Parathyroid adenoma (tissue), 2 donors: ENCODE measurements around the gene CCDC178.

Experiments used
- H2AFZ ChIP-seq: fragments of 300-600 bp; sonication (generic); one replicate; pipeline ENCODE4 v1.7.0; 2017; ENCODE audit warnings: antibody characterized with exemption, mild to moderate bottlenecking
- H3K27ac ChIP-seq: fragments of 300-600 bp; sonication (generic); one replicate; pipeline ENCODE4 v1.7.0; 2017
- H3K27me3 ChIP-seq: fragments of 300-600 bp; sonication (generic); one replicate; pipeline ENCODE4 v1.7.0; 2017; ENCODE audit warnings: low read length; ENCODE audit not compliant: control insufficient read depth, insufficient read depth
- H3K36me3 ChIP-seq: fragments of 300-600 bp; sonication (generic); one replicate; pipeline ENCODE4 v1.7.0; 2017; ENCODE audit warnings: low read length; ENCODE audit not compliant: control insufficient read depth, insufficient read depth
- H3K4me1 ChIP-seq: fragments of 300-600 bp; sonication (generic); one replicate; pipeline ENCODE4 v1.7.0; 2017; ENCODE audit warnings: control low read depth
- H3K4me2 ChIP-seq: fragments of 300-600 bp; sonication (generic); one replicate; pipeline ENCODE4 v1.7.0; 2017; ENCODE audit warnings: low read length
- H3K4me3 ChIP-seq: fragments of 300-600 bp; sonication (generic); one replicate; pipeline ENCODE4 v1.7.0; 2017; ENCODE audit warnings: low read depth, low read length
- H3K79me2 ChIP-seq: fragments of 300-600 bp; sonication (generic); one replicate; pipeline ENCODE4 v1.7.0; 2017; ENCODE audit warnings: control low read depth
- H3K9ac ChIP-seq: fragments of 300-600 bp; sonication (generic); one replicate; pipeline ENCODE4 v1.7.0; 2017; ENCODE audit warnings: mild to moderate bottlenecking
- H3K9me3 ChIP-seq: fragments of 300-600 bp; sonication (generic); one replicate; pipeline ENCODE4 v1.7.0; 2017; ENCODE audit warnings: low read length; ENCODE audit not compliant: control insufficient read depth
- CTCF ChIP-seq: fragments of 300-600 bp; sonication (generic); IDR thresholded peaks from one replicate; pipeline ENCODE4 v1.7.0; 2017; ENCODE audit warnings: antibody characterized with exemption, mild to moderate bottlenecking
- donor health status: primary hyperparathyroidism.

The CCDC178 gene

GRCh38 chr18:33194793-33195192 is 245.7 kb downstream of the CCDC178 start:
- Histone ChIP-seq H3K4me3 (no peak overlapping the region), H2AFZ (no peak overlapping the region), H3K4me1 (no peaks in the 10 kb centered on the region), H3K36me3 (no peaks in the 10 kb centered on the region), H3K9me3 (no peaks in the 10 kb centered on the region), H3K4me2 (no peak overlapping the region), H3K27ac (no peak overlapping the region), H3K9ac (no peak overlapping the region), H3K27me3 (no peaks in the 10 kb centered on the region), H3K79me2 (no peaks in the 10 kb centered on the region)
- no peak for TF ChIP-seq CTCF

GRCh38 chr18:33184958-33185357 is 255.6 kb downstream of the CCDC178 start:
- no peak overlapping the region for H3K27ac ChIP-seq
- no peaks in the 10 kb centered on the region for H3K27me3 ChIP-seq
- H3K4me3 ChIP-seq = no peak overlapping the region
- H3K9me3 ChIP-seq = no peaks in the 10 kb centered on the region
- H3K36me3 ChIP-seq = no peaks in the 10 kb centered on the region
- H3K79me2 ChIP-seq = no peaks in the 10 kb centered on the region
- H3K4me1 ChIP-seq = no peaks in the 10 kb centered on the region
- no peak for TF ChIP-seq CTCF
- H2AFZ ChIP-seq = no peak overlapping the region
- H3K9ac ChIP-seq = no peak overlapping the region
- H3K4me2 ChIP-seq = no peak overlapping the region

GRCh38 chr18:33184175-33184574 is 256.3 kb downstream of the CCDC178 start:
- Histone ChIP-seq H3K4me2 (no peak overlapping the region), H3K27ac (no peak overlapping the region), H3K36me3 (no peaks in the 10 kb centered on the region), H3K9ac (no peak overlapping the region), H2AFZ (no peak overlapping the region), H3K27me3 (no peaks in the 10 kb centered on the region), H3K9me3 (no peaks in the 10 kb centered on the region), H3K4me3 (no peak overlapping the region), H3K4me1 (no peaks in the 10 kb centered on the region), H3K79me2 (no peaks in the 10 kb centered on the region)
- TF ChIP-seq CTCF = no peak

DNA sequence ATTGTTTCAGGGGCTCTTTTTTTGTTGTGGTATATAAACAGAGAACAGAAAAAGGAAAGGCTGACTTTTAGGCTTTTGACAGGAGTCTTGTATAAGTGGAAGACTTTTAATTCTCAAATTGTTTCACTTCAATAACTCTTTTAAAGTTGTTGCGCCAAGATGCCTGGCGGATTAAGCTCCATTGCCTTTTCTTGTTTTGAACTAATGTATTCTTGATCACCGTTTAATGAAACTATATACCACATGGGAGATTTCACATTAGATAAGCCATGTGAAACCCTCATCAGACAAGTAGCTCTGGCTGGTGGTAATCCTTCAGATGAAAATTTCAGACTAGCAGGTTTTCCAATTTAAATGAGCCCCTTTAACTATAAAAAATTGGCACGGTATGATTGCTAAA is 257.4 kb downstream of the CCDC178 start:
- Histone ChIP-seq H2AFZ (no peak overlapping the region), H3K4me2 (no peak overlapping the region), H3K36me3 (no peaks in the 10 kb centered on the region), H3K9ac (no peak overlapping the region), H3K27ac (no peak overlapping the region), H3K4me1 (no peaks in the 10 kb centered on the region), H3K4me3 (no peak overlapping the region), H3K27me3 (no peaks in the 10 kb centered on the region), H3K9me3 (no peaks in the 10 kb centered on the region), H3K79me2 (no peaks in the 10 kb centered on the region)
- TF ChIP-seq CTCF = no peak

GRCh38 chr18:33181016-33181415 is 259.5 kb downstream of the CCDC178 start:
- Histone ChIP-seq H3K79me2 (no peaks in the 10 kb centered on the region), H3K4me3 (no peak overlapping the region), H3K36me3 (no peaks in the 10 kb centered on the region), H3K9me3 (no peaks in the 10 kb centered on the region), H3K4me1 (no peaks in the 10 kb centered on the region), H3K27me3 (no peaks in the 10 kb centered on the region), H3K4me2 (no peak overlapping the region), H3K9ac (no peak overlapping the region), H2AFZ (no peak overlapping the region), H3K27ac (no peak overlapping the region)
- no peak for TF ChIP-seq CTCF
